ENCODE measurements around the gene ANKRD6.

ANKRD6 gene

DNA sequence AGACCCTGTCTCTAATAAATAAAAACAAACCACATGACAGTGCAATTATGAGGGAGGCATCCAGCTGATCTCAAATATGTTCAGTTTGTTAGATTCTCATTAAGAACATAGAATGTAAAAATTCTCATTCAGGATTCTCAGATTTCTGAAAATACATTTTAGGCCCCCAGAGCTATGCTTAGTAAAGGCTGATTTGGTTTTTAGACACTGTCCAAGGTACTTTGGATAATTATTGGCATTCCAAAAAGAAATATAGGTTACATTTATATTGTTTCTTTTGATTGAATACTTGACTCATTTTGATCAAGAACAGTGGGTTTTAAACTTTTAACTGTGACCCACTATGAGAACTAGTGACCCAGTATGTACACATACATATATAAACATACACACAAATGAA, 55.5 kb downstream of the ANKRD6 start:
- no peak for TF ChIP-seq CTCF (conservative IDR thresholded peaks at IDR 0.05; ENCODE audit: control insufficient read depth, insufficient read depth, low read depth, low read length)
- no peak for DNase-seq (ENCODE audit: low read depth)
- H3K4me3 ChIP-seq (ENCODE audit: control insufficient read depth, low read depth, low read length), result no peak overlapping the region

DNA sequence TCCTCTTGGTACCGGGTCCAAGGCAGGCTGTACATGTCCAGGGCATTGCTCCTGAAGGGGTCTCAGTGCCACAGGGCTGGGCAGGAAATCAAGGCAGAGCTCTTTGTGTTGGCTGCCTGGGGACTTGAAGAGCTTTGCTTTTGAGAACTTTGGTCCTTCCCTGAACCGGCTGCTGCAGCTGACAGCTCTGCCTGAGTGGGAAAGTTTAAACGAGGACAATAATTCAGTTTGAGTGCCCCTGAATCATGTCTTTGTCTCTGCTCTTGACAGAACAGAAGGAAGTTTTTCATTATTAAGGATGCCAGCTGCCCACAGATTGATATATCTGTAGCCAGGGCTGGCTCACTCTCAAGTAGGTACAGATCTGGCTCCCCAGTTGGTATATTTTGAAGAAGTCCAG, 56.1 kb downstream of the ANKRD6 start:
- H3K4me3 ChIP-seq (ENCODE audit: control insufficient read depth, low read depth, low read length), result no peak overlapping the region
- TF ChIP-seq CTCF (conservative IDR thresholded peaks at IDR 0.05; ENCODE audit: control insufficient read depth, insufficient read depth, low read depth, low read length), result no peak
- no peak for DNase-seq (ENCODE audit: low read depth)

- no peak for DNase-seq (ENCODE audit: low read depth)
- no peak overlapping the region for H3K4me3 ChIP-seq (ENCODE audit: control insufficient read depth, low read depth, low read length)
- no peak for TF ChIP-seq CTCF (conservative IDR thresholded peaks at IDR 0.05; ENCODE audit: control insufficient read depth, insufficient read depth, low read depth, low read length)
Observed at GRCh38 chr6:89492025-89492640, 59.2 kb downstream of the ANKRD6 start.

DNA sequence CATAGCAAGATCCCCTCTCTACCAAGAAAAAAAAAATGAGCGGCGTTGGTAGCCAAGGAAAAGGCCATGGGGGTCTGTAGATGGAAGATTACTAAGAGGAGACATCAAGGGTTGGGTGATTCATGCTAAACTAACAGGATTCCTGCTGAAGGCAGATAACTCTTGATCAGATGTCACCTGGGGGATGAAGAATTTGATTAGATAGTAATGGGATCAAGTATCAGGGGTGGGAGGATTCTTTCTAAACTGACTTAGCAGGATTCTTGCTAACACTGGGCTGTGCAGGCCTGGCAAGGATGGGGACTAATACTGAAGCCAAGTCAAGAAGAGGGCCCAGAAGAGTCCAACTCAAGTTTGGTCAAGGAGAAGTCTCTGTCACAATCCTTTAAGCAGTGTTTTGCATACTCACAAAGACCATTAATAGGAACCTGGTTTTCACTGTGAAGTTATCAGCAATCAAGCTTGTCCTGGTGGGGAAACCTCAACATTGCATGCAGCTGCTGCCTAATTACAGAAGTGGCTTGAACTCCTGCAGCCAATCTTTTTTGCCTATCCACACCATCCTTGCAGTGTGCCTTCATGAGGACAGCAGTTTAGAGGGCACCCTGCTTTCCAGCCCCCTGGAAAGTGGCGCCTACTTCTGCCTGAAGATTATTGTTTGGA, 61.3 kb downstream of the ANKRD6 start:
- no peak for DNase-seq (ENCODE audit: low read depth)
- no peak overlapping the region for H3K4me3 ChIP-seq (ENCODE audit: control insufficient read depth, low read depth, low read length)
- TF ChIP-seq CTCF (conservative IDR thresholded peaks at IDR 0.05; ENCODE audit: control insufficient read depth, insufficient read depth, low read depth, low read length), result no peak

- no peak for TF ChIP-seq CTCF (conservative IDR thresholded peaks at IDR 0.05; ENCODE audit: control insufficient read depth, insufficient read depth, low read depth, low read length)
- no peak for DNase-seq (ENCODE audit: low read depth)
- no peak overlapping the region for H3K4me3 ChIP-seq (ENCODE audit: control insufficient read depth, low read depth, low read length)
Observed at GRCh38 chr6:89495961-89496535, 63.1 kb downstream of the ANKRD6 start.

DNA sequence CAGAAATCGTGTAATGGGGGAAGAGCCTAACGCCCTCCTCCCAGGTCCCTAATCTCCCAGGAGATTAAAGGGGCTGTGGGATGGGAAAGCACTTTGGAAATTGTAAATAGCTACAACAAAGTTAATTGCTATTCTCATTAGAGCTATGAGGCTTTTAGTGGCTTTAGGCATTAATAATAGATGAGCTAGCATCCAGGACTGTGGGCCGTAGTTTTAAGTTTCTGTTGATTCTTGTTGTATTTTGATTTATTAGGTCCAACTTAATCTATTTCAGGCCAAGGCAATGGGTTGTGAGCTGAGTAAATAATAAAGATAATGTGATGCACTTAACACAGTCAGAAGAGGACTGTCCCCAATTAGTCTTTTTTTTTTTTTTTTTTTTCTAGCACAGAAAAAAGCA, 67.7 kb downstream of the ANKRD6 start:
- no peak for DNase-seq (ENCODE audit: low read depth)
- no peak for TF ChIP-seq CTCF (conservative IDR thresholded peaks at IDR 0.05; ENCODE audit: control insufficient read depth, insufficient read depth, low read depth, low read length)
- H3K4me3 ChIP-seq (ENCODE audit: control insufficient read depth, low read depth, low read length), result no peak overlapping the region
